CD4-positive, alpha-beta T cell treated with Interferon alpha-2 for 1 hour (primary cell): ENCODE results near the gene FAM177B.
"Not testable (repeated sequence)": the region's sequence is repeated elsewhere in the genome, so short reads cannot be mapped to it uniquely, and the experiment has no call there.

Experiments
- DNase-seq, 2 donors: peaks; one replicate each; pipeline ENCODE4 v3.0.0-alpha.2; 2020 to 2022

Gene FAM177B

GRCh38 chr1:222741630-222742457 is 4.8 kb downstream of the FAM177B start:
- DNase-seq = not testable (repeated sequence)

- no peak for DNase-seq
These were observed 12.9 kb downstream of the FAM177B start for GRCh38 chr1:222749927-222750326.

DNA sequence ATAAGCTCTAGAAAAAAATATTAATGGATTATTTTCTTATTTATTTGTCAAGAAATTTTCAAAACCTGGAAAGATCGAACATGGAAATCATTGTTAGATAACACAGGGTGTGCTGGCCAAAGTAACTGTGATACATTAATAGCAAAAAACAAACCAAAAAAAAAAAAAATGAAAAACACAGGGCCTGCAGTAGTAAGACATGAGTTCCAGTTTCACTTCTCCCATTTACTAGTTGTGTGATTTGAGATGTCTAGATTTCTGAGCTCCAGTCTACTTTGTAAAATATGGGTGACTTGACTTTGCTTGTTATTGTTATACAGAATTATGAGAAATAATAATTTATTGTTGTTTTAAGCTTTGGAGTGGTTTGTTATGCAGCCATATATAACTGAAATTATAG is 13.6 kb downstream of the FAM177B start:
- no peak for DNase-seq

GRCh38 chr1:222751255-222751654 is 14.3 kb downstream of the FAM177B start:
- DNase-seq = no peak

GRCh38 chr1:222754366-222755139 is 17.6 kb downstream of the FAM177B start:
- no peak for DNase-seq

- no peak for DNase-seq
These were observed 20.8 kb downstream of the FAM177B start for GRCh38 chr1:222757646-222758268.

- no peak for DNase-seq
These were observed 22.5 kb downstream of the FAM177B start for GRCh38 chr1:222759451-222760035.

DNA sequence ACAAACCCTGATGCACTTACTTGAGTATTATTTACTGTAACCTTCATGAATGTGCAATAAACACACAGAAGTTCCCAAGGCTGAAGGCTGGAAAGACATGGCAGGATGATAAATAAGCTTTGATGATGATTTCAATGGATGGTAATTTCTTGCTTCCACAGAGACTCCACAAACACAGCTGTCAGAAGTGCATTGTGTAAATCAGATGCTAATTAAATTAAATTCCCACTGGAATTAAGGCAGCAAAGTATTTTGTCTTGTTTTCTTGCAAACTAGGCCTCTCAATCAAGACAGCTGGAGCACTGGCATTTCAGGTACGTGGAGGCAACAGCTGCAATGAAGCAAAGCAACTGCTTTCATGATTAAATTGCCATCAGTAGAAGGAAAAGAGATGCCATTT is 24.1 kb downstream of the FAM177B start:
- no peak for DNase-seq

GRCh38 chr1:222762178-222762577 is 25.2 kb downstream of the FAM177B start:
- not testable (repeated sequence) for DNase-seq

- no peak for DNase-seq
These were observed 30.2 kb downstream of the FAM177B start for GRCh38 chr1:222767152-222767571.

DNA sequence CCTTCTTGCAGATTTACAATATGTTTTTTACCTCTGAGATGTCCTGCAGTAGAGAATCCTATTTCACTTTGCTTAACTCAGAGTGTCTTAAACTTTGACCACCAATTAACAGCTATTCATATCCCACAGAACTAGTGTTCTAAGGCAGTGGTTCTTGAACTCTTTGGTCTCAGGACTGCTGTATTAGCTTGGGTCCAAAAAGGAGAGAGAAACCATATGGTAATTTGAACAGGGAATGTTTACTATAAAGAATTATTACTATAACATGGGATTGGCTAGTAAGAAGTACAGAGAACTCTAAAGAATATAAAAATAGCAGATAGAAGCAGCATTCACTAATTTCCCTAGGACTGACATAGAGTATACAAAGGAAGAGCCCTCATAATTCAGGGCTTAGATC is 31.6 kb downstream of the FAM177B start:
- DNase-seq = no peak

DNA sequence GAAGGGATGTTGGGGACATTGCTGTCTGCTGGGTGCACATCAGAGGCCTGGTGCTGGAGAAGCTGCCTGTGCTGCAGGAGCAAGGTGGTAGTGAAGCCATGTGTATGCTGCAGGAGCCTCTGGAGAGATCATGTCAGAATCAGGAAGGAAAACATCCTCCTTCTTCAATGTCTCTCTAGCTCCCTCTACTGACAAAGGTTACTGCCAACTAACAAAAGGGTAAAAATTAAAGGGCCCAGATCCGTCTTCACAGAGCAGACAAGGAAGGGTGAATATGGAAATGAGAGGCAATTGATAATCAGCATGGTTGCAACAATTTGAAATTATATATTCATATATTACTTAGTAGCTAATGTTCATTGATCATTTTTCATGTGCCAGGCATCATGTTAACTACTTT is 32.2 kb downstream of the FAM177B start:
- DNase-seq = no peak

DNA sequence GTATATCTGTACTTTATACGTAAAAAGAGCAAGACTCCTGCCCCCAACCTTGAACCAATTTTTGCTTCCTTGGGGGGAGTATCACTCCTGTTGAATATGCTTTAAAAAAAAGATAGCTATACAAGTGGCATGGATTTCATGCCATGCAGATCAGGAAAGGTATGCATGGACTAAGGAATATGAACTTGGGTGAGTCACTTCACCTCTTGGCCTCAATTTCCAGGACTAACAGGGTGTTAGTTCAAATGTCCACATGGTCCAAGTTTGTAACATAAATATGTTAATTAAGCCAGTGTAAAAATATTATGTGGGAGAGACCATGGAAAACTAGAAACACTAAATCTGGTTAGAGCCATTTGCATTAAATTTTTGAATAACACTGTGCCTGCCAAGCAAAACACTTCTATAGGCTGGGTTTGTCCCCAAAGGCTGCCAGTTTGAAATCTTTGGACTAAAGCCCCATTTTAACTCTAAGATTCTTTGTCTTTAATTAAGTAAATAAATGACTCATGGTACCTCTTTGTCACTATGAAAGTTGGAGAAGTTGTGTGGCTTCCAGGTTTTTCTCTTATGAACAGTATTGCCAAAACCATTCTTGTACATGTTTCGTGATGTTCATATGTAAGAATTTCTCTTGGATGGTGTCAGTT is 33.1 kb downstream of the FAM177B start:
- DNase-seq = no peak

DNA sequence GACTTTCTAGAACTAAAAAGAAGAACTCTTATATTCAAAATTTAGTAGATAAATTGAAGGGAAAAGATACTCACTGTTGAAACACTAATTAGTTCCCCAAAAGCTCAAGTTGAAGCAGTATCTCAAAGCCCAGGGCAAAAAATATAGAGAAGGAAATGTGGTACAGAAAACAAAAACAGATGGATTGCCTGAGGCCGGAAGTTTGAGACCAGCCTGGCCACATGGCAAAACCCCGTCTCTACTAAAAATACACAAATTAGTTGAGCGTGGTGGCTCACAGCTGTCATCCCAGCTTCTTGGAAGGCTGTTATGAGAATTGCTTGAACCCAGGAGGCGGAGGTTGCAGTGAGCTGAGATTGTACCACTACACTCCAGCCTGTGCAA is 36.0 kb downstream of the FAM177B start:
- DNase-seq = peak; percentile 11 to 42

- DNase-seq = no peak
These were observed 40.5 kb downstream of the FAM177B start for GRCh38 chr1:222777463-222777862.

- DNase-seq = no peak
These were observed 41.0 kb downstream of the FAM177B start for GRCh38 chr1:222777977-222778376.

DNA sequence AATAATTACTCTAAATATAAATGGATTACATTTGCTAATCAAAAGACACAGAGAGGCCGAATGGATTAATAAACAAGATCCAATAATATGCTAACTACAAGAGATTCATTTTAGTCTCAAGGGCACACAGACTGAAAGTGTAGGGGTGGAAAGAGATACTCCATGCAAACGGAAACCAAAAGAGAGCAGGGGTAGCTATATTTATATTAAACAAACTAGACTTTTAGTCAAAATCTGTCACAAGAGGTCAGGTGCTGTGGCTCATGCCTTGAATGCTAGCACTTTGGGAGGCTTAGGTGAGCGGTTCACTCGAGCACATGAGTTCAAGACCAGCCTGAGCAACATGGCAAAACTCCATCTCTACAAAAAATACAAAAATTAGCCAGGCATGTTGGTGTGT is 44.2 kb downstream of the FAM177B start:
- DNase-seq = no peak

DNA sequence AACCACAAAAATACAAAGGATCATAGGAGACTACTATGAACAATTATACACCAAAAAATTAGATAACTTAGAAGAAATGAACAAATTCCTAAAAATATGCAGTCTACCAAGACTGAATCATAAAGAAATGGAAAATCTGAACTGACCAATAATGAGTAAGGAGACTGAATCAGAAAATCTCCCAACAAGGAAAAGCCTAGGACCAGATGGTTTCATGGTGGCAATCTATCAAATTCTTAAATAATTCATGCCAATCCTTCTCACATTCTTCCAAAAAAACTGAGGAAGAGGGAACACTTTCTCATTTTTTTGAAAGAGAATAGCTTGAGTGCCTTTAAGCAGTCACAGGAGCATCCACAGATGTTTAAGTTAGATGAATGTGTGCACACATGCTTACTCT is 46.0 kb downstream of the FAM177B start:
- DNase-seq = no peak

- DNase-seq = no peak
These were observed 47.4 kb downstream of the FAM177B start for GRCh38 chr1:222784371-222784770.

GRCh38 chr1:222784916-222785315 is 47.9 kb downstream of the FAM177B start:
- no peak for DNase-seq

DNA sequence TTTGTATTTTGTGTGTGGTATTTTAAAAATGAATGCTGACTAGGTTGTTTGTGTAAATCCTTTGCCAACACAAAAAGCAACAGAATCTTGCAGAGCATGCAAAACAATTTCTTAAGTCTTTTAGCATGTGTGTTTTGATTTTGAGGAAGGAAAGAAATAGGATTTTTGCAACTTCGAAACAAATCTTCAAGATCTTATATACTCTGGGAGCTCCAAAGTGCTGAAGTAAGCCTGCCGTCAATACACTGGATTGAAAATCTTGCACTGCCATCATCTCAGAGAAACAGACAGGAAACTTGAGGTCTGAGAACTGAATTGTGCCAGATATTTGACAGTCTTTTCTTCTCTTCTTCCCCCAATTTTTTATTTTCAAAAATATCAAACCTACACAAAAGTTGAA is 48.5 kb downstream of the FAM177B start:
- no peak for DNase-seq

- DNase-seq = no peak
These were observed 49.1 kb downstream of the FAM177B start for GRCh38 chr1:222786121-222786520.

GRCh38 chr1:222787729-222788128 is 50.7 kb downstream of the FAM177B start:
- no peak for DNase-seq
